ENCODE data around the gene MLPH. TPM values are rescaled to one million over a fixed set of nuclear protein-coding genes. Genes with fewer than 3 reads are reported as not detected.

Gene MLPH
- total RNA-seq, 1 experiment from 2014 or later: 27.1 TPM

- TF ChIP-seq CTCF (IDR thresholded peaks at IDR 0.05; ENCODE audit: unreplicated experiment): no peak
- Mint-ChIP-seq H3K36me3 (ENCODE audit: insufficient read depth, unreplicated experiment) (peaks cover 23% of the 10 kb centered on the region), H3K9me3 (ENCODE audit: unreplicated experiment) (no peaks in the 10 kb centered on the region), H3K4me3 (ENCODE audit: unreplicated experiment) (no peak overlapping the region), H3K27me3 (ENCODE audit: insufficient read depth, unreplicated experiment) (no peaks in the 10 kb centered on the region), H3K27ac (ENCODE audit: low read depth, unreplicated experiment) (no peak overlapping the region), H3K4me1 (ENCODE audit: insufficient read depth, unreplicated experiment) (no peaks in the 10 kb centered on the region)
- no peak for DNase-seq (ENCODE audit: unreplicated experiment)
- ChIA-PET CTCF (interaction anchor here (0.8 to 2.6 kb wide), 4 partner anchors 19 to 440 kb away, joined by 3 to 19 read pairs (median 11); no protein-coding TSS in a partner anchor), POLR2A (interaction anchor here (0.7 kb wide), 1 partner anchor 446 kb away, joined by 3 read pairs; no protein-coding TSS in a partner anchor)
- intact Hi-C loops (cut with micrococcal nuclease): no loop called here
- no TSS peak for BruUV-seq (replicated peaks)
These were observed 45.1 kb downstream of the MLPH start for GRCh38 chr2:237532160-237532559.

DNA sequence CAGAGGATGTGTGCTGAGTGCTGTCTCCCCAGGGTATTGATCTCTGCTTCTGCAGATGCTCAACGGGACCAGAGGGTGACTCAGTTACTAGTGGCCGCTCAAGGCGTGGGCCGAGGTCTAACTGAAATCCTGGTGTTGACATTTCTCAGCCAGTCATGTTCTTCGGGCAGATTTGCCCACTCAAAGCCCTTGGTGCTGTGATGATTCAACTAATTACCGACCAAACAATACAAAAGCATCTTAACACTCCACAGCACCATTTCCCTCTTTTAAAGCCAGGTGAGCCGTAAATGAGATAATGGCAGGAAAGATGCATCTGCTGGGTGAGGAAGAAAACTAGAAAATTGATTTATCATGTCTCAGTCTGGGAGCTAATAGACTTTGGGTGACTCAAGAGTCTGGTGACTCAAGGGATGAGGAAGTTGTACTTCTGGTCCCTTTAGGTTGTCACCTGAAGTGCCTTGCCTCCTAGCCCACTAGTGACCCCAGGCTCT lies 46.7 kb downstream of the MLPH start:
- no peaks in the 10 kb centered on the region for H3K27me3 Mint-ChIP-seq (ENCODE audit: insufficient read depth, unreplicated experiment)

GRCh38 chr2:237534380-237534779 lies 47.3 kb downstream of the MLPH start:
- POLR2A ChIA-PET: interaction anchor here (1.1 kb wide), 1 partner anchor 25 kb away, joined by 4 read pairs; no protein-coding TSS in a partner anchor
- no peak for DNase-seq (ENCODE audit: unreplicated experiment)
- CTCF ChIA-PET: interaction anchor here (2.6 kb wide), 1 partner anchor 38 kb away, joined by 17 read pairs; no protein-coding TSS in a partner anchor
- no peaks in the 10 kb centered on the region for H3K9me3 Mint-ChIP-seq (ENCODE audit: unreplicated experiment)
- H3K4me1 Mint-ChIP-seq (ENCODE audit: insufficient read depth, unreplicated experiment): no peaks in the 10 kb centered on the region
- no peaks in the 10 kb centered on the region for H3K27me3 Mint-ChIP-seq (ENCODE audit: insufficient read depth, unreplicated experiment)
- peaks cover 16% of the 10 kb centered on the region for H3K36me3 Mint-ChIP-seq (ENCODE audit: insufficient read depth, unreplicated experiment)
- no TSS peak for BruUV-seq (replicated peaks)
- intact Hi-C loops (cut with micrococcal nuclease): no loop called here
- TF ChIP-seq CTCF (IDR thresholded peaks at IDR 0.05; ENCODE audit: unreplicated experiment): no peak
- H3K4me3 Mint-ChIP-seq (ENCODE audit: unreplicated experiment): no peak overlapping the region
- no peak overlapping the region for H3K27ac Mint-ChIP-seq (ENCODE audit: low read depth, unreplicated experiment)

More for the DNA sequence above, 46.7 kb downstream of the MLPH start:
- BruUV-seq (replicated peaks): no TSS peak
- Mint-ChIP-seq H3K36me3 (ENCODE audit: insufficient read depth, unreplicated experiment) (peaks cover 18% of the 10 kb centered on the region), H3K9me3 (ENCODE audit: unreplicated experiment) (no peaks in the 10 kb centered on the region), H3K4me3 (ENCODE audit: unreplicated experiment) (no peak overlapping the region), H3K4me1 (ENCODE audit: insufficient read depth, unreplicated experiment) (no peaks in the 10 kb centered on the region), H3K27ac (ENCODE audit: low read depth, unreplicated experiment) (no peak overlapping the region)
- no peak for DNase-seq (ENCODE audit: unreplicated experiment)
- ChIA-PET POLR2A (interaction anchor here (1.1 kb wide), 1 partner anchor 26 kb away, joined by 4 read pairs; no protein-coding TSS in a partner anchor), CTCF (interaction anchor here (0.7 to 2.6 kb wide), 5 partner anchors 21 to 1040 kb away, joined by 3 to 19 read pairs (median 17); no protein-coding TSS in a partner anchor)
- TF ChIP-seq CTCF (IDR thresholded peaks at IDR 0.05; ENCODE audit: unreplicated experiment): no peak
- intact Hi-C loops (cut with micrococcal nuclease): no loop called here

GRCh38 chr2:237535385-237536082 lies 48.5 kb downstream of the MLPH start:
- CTCF ChIA-PET: interaction anchor here (0.6 to 2.6 kb wide), 3 partner anchors 22 to 1037 kb away, joined by 3 to 17 read pairs (median 8); no protein-coding TSS in a partner anchor
- no peak for TF ChIP-seq CTCF (IDR thresholded peaks at IDR 0.05; ENCODE audit: unreplicated experiment)
- Mint-ChIP-seq H3K9me3 (ENCODE audit: unreplicated experiment) (no peaks in the 10 kb centered on the region), H3K27ac (ENCODE audit: low read depth, unreplicated experiment) (no peak overlapping the region), H3K4me1 (ENCODE audit: insufficient read depth, unreplicated experiment) (peaks cover 5% of the 10 kb centered on the region), H3K27me3 (ENCODE audit: insufficient read depth, unreplicated experiment) (no peaks in the 10 kb centered on the region), H3K4me3 (ENCODE audit: unreplicated experiment) (no peak overlapping the region), H3K36me3 (ENCODE audit: insufficient read depth, unreplicated experiment) (peaks cover 16% of the 10 kb centered on the region)
- no TSS peak for BruUV-seq (replicated peaks)
- intact Hi-C loops (cut with micrococcal nuclease): no loop called here
- POLR2A ChIA-PET: no interaction called here
- DNase-seq (ENCODE audit: unreplicated experiment): no peak
